Measurements from ENCODE around the gene ANKRD44. TPM values are rescaled to one million over a fixed set of nuclear protein-coding genes. Genes with fewer than 3 reads are reported as not detected.

Gene ANKRD44
- total and polyA plus RNA-seq, 7 donors = 0.35 to 9.3 (median 1.7) TPM

DNA sequence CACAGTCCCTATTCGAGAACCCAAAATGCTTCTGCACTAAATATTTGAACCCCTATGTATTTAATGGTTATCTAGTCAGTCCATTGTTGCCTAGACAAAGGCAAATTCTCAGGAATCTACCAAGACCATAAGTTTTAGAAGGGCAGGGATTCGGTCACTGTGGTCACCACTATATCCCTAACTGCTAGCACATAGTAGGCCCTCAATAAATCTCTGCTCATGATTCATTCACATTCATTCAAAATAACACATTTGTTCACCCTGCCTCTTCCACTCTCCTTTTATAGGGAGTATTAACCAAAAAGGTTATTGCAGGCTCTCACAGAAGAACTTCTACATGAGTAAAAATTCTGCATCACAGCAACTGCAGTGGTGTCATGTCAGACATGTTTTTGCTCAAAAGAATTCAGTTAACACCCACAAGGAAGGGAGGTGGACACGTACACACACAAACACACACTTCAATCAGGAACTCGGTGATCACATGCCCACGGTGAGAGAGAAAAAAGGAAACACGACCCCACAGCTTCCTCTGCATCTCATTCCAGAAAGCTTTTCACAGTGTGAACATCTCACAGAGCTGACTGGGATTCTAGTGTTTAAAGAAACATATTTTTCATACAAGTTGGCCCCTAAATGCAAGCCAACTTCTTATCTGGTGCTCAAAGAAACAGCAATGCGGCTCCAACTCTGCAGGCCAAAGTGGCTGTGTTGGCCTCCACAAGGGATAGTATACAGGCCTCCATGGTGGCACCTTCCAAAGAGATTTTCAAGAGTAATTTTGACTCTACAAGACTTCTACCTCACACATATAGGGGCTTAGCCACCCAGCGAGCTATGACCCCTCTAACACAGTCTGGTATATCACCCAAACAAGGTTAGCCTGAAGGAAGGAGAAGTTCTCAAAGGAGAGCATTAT is 98.0 kb downstream of the ANKRD44 start:
- Histone ChIP-seq H3K27me3 (ENCODE audit: insufficient read depth in 3 of 3, low read length in 2 of 3) (no peaks in the 10 kb centered on the region), H3K4me1 (no peaks in the 10 kb centered on the region), H3K4me3 (no peak overlapping the region), H3K27ac (no peak overlapping the region), H3K36me3 (ENCODE audit: insufficient read depth in 1 of 2, low read depth in 1 of 2) (no peaks in the 10 kb centered on the region), H3K9me3 (no peaks in the 10 kb centered on the region)
- intact Hi-C loops (cut with DNase I) = no loop called here
- TF ChIP-seq, protein P1, sequence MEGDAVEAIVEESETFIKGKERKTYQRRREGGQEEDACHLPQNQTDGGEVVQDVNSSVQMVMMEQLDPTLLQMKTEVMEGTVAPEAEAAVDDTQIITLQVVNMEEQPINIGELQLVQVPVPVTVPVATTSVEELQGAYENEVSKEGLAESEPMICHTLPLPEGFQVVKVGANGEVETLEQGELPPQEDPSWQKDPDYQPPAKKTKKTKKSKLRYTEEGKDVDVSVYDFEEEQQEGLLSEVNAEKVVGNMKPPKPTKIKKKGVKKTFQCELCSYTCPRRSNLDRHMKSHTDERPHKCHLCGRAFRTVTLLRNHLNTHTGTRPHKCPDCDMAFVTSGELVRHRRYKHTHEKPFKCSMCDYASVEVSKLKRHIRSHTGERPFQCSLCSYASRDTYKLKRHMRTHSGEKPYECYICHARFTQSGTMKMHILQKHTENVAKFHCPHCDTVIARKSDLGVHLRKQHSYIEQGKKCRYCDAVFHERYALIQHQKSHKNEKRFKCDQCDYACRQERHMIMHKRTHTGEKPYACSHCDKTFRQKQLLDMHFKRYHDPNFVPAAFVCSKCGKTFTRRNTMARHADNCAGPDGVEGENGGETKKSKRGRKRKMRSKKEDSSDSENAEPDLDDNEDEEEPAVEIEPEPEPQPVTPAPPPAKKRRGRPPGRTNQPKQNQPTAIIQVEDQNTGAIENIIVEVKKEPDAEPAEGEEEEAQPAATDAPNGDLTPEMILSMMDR (IDR thresholded peaks at IDR 0.05) = no peak
- no peak for ATAC-seq
- WGBS, 3 donors = 58 to 62% (median 61%) methylated on average over 8 of the region's 8 CpGs
- DNase-seq = no peak

DNA sequence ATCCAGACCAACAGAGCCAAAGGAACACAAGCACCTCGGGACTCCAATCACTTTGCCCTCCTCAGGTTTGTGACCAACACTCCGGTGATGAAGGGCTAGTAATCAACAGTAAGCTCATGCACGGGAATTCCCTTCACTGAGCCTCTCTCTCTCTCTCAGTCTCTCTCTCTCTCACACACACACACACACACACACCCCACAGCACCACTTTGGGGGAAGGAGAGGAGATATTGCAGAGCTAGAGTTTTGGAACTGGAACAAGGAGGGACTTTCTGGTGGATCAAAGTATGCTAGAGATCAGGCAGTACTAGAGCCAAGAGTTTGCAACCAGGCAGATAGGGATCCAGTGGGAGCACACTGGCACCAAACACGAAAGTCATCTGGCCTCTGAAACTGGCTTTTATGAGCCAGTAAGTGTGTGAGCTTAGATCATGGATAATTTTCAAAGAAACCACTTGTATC is 98.7 kb downstream of the ANKRD44 start:
- Histone ChIP-seq H3K4me3 (no peak overlapping the region), H3K27me3 (ENCODE audit: insufficient read depth in 3 of 3, low read length in 2 of 3) (no peaks in the 10 kb centered on the region), H3K9me3 (no peaks in the 10 kb centered on the region), H3K27ac (no peak overlapping the region), H3K36me3 (ENCODE audit: insufficient read depth in 1 of 2, low read depth in 1 of 2) (no peaks in the 10 kb centered on the region), H3K4me1 (no peaks in the 10 kb centered on the region)
- intact Hi-C loops (cut with DNase I) = no loop called here
- DNase-seq (no peak), ATAC-seq (no peak)
- WGBS, 3 donors = 66 to 79% (median 74%) methylated on average over 4 of the region's 4 CpGs
- TF ChIP-seq, protein P1 (IDR thresholded peaks at IDR 0.05) = no peak

DNA sequence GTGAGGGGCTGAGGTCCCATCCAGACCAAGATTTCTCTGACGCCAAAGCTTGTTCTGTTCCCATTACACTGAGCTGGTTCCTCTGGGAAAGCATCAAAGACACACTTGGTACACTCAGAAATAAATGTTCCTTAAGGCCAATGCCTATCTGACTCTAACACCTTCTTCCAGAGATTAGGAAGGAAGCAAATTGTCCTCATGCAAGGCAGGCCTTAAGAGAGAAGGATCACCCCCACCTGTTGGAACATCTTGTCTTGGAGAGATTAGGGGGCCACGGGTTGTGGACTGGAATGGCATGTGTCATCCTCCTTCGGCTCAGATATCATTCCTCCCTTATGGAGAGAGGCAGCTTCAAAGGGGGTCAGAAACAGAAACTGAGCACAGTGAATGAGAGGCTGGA is 100.2 kb downstream of the ANKRD44 start:
- TF ChIP-seq, protein P1 (IDR thresholded peaks at IDR 0.05) = no peak
- Histone ChIP-seq H3K27ac (no peak overlapping the region), H3K36me3 (ENCODE audit: insufficient read depth in 1 of 2, low read depth in 1 of 2) (no peaks in the 10 kb centered on the region), H3K27me3 (ENCODE audit: insufficient read depth in 3 of 3, low read length in 2 of 3) (no peaks in the 10 kb centered on the region), H3K4me1 (no peaks in the 10 kb centered on the region), H3K9me3 (no peaks in the 10 kb centered on the region), H3K4me3 (no peak overlapping the region)
- intact Hi-C loops (cut with DNase I) = no loop called here
- WGBS, 3 donors = 41 to 51% (median 47%) methylated on average over 3 of the region's 3 CpGs
- peak in 3 of 4 donors; percentile 30 to 49 (median 33) for ATAC-seq
- no peak for DNase-seq

DNA sequence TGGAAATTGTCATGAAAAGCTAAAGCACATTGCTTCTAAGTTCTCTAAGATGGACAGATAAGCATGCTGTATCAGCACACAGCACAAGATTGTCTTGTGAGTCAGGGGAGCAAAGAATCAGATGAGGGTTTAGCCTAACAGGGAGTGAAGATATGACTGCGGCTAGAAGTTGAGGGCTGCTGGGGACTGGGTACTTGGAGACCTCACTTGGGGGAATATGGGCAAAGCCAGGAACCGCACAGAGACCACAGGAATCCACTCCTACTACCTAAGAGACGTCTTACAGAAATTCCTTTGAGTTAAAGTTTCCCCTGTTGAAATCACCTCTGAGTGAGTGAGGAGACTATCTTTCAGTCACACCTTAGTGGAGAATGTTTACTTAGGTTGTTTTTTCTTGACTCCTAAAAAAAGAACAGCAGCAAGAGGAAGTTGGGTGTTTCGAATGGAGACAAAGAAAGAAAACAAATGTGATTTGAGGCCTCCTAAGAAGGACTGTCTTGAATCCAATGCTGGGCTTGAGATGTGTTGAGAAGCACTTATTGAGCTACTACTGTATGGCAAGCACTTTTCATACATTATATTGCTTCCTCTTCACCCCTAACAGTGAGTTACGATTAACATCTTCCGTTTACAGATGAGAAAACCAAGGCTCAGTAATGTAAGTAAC is 100.7 kb downstream of the ANKRD44 start:
- no peak overlapping the region for H3K27ac ChIP-seq
- no peaks in the 10 kb centered on the region for H3K27me3 ChIP-seq (ENCODE audit: insufficient read depth in 3 of 3, low read length in 2 of 3)
- H3K9me3 ChIP-seq = no peaks in the 10 kb centered on the region
- DNase-seq = no peak
- WGBS, 3 donors = 89 to 92% (median 91%) methylated on average over 6 of the region's 6 CpGs
- peaks cover 3% of the 10 kb centered on the region for H3K4me1 ChIP-seq
- TF ChIP-seq, protein P1 (IDR thresholded peaks at IDR 0.05) = no peak
- ATAC-seq = no peak
- H3K4me3 ChIP-seq = no peak overlapping the region
- intact Hi-C loops (cut with DNase I) = no loop called here
- H3K36me3 ChIP-seq (ENCODE audit: insufficient read depth in 1 of 2, low read depth in 1 of 2) = no peaks in the 10 kb centered on the region
